ENCODE measurements around the gene RBM5.
A peak's percentile ranks its signal among the peaks of the same experiment; 100 is the strongest.

The RBM5 gene

GRCh38 chr3:50121072-50122032 lies 32.6 kb downstream of the RBM5 start:
- DNase-seq, result peak; percentile 73 to 85 (median 78)

DNA sequence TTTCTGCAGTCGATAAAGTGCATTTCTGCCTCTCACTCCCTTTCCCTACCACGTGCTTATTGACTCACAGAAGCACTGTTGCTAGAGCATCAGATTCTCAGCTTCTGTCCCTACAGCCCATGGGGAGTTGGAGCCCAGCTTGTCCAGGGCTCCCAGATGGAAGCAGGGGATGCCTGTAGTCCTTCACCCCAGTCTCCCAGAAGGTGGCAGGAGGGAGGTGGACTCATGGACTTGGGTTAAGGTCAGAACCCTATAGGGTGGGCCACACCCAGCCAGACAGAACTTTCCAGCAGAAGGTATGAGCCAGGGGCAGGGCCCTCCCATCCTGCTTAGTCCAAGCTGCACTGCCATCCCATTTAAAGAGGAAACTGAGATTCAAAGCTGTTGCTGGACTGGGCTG lies 33.4 kb downstream of the RBM5 start:
- DNase-seq, result no peak

DNA sequence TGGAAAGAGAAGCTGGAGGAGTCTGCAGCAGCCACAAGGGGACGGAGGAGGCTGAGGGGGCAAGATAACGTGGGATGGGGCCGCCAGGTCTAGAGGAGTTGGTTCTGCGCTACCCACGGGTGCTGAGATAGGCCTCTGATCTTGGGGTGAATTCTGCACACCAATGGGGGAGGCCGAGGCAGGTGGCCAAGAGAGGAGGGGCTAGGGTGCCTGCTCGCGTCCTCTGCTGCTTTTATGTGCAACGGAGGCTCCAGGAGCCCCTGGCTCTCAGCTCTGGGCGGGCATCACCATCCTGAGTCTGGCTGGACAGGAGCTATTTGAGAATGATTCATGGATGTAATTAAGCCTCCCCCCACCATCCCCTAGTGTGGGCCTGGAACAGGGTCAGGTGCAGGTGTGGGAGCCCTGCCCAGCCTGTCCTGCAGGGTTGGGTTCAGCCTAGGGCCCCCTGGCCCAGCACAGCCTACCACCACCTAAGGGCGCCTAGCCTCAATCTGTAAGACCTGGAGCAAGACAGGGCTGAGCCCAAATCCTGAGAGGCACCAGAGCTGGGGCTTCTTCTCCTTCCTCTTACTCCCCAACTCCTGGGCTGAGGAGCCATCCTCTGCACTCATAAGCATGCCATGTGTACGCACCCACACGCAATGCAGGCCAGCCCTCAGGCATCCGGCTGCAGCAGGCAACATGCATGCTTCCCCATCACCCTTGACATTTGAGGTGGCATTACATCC lies 34.1 kb downstream of the RBM5 start:
- DNase-seq, result no peak

- DNase-seq, result no peak
Measured at GRCh38 chr3:50123394-50124051, 34.8 kb downstream of the RBM5 start.

GRCh38 chr3:50124052-50124799 lies 35.5 kb downstream of the RBM5 start:
- DNase-seq, result no peak

- DNase-seq, result no peak
Measured at GRCh38 chr3:50124800-50125178, 36.1 kb downstream of the RBM5 start.

DNA sequence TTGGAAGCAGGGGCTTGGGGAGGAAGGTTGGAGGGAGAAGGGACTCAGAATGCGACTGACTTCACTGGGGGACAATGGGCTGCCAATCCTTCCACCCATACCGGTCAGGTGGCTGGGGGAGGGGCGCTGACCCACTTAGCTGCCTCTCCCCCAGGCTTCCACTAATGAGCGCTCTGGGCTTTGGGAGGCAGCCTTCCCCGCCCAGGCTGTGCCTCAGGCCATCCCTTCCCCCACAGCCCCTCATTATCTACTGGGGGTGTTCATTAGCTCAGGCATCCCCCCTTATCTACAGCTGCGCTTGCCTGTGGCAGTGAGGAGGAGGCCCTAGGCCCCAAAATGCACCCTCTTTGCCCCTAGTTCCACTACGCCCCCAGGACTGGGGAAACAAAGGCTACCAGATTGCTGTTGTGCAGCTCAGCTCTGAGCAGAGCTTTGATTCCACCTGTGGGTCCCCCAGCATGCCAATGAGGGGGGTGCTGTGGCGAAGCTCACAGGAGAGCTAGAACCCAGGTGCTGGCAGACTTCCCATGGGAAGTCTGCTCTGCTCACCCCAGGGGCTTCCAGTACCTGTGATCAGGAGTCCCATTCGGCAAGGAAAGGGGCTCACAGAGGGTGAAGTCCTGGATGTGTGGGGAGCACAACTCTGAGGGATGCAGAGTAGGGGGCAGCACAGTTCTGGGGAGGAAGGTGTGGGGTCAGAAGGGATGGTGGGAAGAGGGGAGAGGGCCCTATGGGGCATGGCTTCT lies 37.0 kb downstream of the RBM5 start:
- no peak for DNase-seq

- DNase-seq, result no peak
Measured at GRCh38 chr3:50126287-50127211, 37.8 kb downstream of the RBM5 start.

GRCh38 chr3:50127251-50127691 lies 38.6 kb downstream of the RBM5 start:
- no peak for DNase-seq

DNA sequence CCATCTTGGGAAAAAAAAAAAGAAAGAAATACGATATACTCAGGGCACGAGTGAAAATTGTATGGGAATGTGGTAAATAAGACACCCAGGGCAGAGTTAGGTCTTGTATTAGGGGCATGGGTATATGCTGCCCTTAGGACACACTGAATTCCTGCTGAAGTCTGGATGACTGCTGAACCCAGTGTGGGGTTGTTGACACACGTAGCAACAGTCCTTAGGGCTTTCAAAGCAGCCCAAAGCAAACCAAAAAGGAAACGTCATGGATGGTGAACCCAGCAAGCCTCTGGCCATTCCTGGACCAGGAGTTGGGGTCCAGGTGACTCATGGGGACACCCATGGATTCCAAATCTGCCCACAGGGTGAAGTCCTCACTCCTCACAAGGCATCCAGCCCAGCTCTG lies 39.3 kb downstream of the RBM5 start:
- no peak for DNase-seq

GRCh38 chr3:50130436-50130835 lies 41.7 kb downstream of the RBM5 start:
- no peak for DNase-seq

DNA sequence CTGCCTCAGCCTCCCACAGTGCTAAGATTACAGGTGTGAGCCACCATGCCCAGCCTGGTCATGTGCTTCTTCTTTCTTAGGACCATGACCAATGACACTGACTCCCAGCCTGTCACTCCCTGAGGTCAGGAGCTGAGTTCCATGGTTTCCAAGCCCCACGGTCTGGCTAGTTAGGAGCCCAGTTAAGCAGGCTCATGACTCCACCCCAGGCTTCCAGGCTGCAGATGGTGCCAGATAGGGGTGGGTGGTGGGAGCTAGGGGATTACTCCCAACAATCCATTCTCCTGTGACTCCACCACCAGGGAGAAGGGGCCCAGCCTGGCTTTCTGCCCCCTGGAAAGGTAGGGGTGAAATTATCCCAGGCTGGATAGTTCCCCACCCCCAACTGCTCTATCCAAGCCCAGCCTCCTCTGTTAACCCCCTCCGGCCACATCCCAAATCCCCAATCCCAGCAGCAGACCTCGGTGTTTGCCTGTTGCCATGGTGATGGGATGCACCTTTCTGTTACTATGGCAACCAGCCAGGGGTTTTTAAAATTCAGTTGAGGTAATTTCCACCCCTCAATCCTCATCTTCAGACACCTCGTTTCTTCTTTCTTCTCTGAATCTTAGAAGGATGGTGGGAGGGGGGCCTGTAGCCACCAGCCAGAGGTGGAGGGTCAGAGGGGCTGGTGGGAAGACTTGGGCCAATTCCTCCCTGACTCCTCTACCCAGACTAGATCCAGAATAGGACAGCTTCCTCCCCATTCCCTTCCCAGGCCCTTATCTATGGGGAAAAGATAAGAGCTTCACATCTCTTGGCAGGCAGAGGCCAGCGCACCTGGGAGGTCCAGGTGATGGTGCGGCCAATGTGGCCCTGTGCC lies 43.9 kb downstream of the RBM5 start:
- DNase-seq, result no peak

- DNase-seq, result no peak
Measured at GRCh38 chr3:50133283-50133615, 44.5 kb downstream of the RBM5 start.

GRCh38 chr3:50134367-50134766 lies 45.6 kb downstream of the RBM5 start:
- no peak for DNase-seq

DNA sequence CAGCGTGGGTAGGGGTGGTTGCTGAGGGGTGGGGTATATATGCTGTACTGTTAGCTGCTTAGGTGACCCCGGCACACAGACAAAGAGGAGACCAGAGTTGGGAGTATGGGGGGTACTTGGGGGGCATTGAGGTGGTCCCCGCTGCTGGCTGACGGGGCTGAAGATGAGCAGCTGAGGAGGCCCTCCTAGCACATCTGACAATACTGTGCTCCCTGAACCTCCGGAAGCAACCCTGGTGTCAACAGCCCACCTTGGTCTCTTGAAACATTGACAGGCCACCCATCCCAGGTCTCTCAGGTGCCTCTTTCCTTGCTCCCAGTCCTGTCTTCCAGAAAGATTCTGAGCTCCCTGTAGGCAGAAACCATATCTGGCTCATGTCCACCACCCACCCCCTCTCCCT lies 47.2 kb downstream of the RBM5 start:
- no peak for DNase-seq

DNA sequence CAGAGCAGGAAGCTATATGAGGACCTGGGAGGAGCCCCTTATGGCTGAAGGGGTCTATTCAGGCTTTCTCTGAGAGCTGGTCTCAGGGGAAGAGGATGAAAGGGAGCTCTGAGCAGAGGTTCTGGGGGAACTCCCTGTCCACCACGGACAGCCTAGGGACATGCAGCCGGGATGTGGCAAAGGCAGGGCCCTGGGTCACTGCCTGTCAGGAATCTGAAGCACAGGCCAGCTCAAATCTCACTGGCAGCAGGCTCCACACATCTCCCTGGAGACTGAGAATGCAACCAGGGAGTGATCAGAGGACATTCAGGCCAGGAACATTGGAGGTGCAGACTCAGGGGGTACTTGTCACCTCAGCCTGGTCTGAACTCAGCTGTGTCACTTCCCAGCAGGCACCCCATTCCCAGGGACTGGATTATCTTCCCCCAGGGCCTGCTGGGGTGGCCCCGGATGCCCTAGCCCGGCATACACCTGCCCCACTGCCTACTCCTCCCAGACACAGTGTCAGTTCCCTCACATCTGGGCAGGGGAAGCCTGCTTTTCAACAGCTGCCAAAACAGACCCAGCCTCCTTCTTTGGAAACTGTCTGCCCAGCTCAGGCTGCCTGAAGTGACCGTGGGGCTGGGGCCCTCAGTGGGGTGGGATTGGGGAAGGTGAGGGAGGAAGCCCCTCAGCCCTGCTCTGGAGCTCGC lies 48.1 kb downstream of the RBM5 start:
- DNase-seq, result no peak

GRCh38 chr3:50137531-50137930 lies 48.8 kb downstream of the RBM5 start:
- no peak for DNase-seq

DNA sequence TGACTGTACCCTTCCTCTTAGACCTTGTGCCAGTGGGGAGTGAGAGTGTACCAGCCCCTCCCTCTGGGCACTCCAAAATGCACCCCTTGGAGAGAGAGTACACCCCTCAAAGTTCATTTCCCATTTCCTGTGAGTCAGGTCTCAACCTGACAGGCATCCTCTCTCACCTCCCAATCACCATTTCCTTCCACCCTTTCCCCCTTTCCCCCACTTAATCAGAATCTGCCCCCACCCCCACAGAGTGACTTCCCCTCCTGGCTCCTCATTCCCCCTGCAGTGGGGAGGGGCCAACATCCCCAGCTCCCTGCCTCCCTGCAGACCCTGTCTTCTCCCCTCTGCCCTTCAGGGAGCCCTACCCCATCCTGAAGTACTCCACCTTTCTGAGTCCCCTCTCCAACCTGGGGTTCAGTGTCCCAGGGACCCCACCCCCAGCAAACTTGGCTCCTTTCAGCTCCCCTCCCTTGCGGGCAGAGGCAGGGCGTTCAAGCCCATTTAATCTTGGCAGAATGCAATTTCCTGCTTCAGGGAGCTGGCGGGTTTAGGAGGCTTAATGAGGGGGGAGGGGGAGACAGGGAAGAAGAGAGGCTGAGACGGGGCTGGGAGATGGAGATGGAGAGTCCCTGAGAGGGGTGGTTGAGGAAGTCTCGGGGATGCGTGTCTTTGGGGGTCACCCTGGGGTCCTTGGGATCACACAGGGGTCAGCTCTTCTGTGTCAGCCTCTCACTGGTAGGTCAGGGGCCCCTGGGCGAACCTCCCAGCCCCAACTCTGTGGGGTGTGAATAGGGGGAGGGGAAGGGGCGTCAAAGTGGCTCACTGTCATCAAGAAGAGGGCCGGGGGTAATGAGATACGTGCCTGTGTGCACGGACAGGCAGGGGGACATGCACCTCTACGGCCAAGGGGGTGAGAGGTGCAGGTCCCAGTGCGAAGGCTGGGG lies 49.8 kb downstream of the RBM5 start:
- DNase-seq, result no peak
